ENCODE measurements around the gene ADCY7. TPM values are rescaled to one million over a fixed set of nuclear protein-coding genes. Genes with fewer than 3 reads are reported as not detected.

Gene ADCY7
- total and polyA plus RNA-seq, 12 donors, result 2.8 to 44.4 (median 17.5) TPM

GRCh38 chr16:50359626-50360025, 93.3 kb downstream of the ADCY7 start:
- peaks cover 4 to 23% of the 10 kb centered on the region in 2 donors for H3K4me1 ChIP-seq (replicated peaks in 1 of 2)
- intact Hi-C loops (cut with DNase I), result loop anchor here (10.0 kb wide), 3 partner anchors 115 to 335 kb away; partner anchors contain the start of gene CNEP1R1 (in 1 of the 2)
- H3K27me3 ChIP-seq, result no peaks in the 10 kb centered on the region
- H3K9me3 ChIP-seq (replicated peaks in 1 of 3), result peaks cover 0 to 4% (median 0%) of the 10 kb centered on the region in 3 donors
- DNase-seq, result no peak
- H3K4me3 ChIP-seq, result no peak overlapping the region
- peaks cover 0 to 14% of the 10 kb centered on the region in 2 donors for H3K36me3 ChIP-seq (replicated peaks in 1 of 2)
- no peak for TF ChIP-seq POLR2A (IDR thresholded peaks at IDR 0.05)
- TF ChIP-seq, protein P1, sequence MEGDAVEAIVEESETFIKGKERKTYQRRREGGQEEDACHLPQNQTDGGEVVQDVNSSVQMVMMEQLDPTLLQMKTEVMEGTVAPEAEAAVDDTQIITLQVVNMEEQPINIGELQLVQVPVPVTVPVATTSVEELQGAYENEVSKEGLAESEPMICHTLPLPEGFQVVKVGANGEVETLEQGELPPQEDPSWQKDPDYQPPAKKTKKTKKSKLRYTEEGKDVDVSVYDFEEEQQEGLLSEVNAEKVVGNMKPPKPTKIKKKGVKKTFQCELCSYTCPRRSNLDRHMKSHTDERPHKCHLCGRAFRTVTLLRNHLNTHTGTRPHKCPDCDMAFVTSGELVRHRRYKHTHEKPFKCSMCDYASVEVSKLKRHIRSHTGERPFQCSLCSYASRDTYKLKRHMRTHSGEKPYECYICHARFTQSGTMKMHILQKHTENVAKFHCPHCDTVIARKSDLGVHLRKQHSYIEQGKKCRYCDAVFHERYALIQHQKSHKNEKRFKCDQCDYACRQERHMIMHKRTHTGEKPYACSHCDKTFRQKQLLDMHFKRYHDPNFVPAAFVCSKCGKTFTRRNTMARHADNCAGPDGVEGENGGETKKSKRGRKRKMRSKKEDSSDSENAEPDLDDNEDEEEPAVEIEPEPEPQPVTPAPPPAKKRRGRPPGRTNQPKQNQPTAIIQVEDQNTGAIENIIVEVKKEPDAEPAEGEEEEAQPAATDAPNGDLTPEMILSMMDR (IDR thresholded peaks at IDR 0.05), result no peak
- H3K27ac ChIP-seq, result peak overlapping the region in 1 of 5 donors; percentile 26
- 19 to 48% (median 40%) methylated on average over 1 of the region's 1 CpG for WGBS, 4 donors

DNA sequence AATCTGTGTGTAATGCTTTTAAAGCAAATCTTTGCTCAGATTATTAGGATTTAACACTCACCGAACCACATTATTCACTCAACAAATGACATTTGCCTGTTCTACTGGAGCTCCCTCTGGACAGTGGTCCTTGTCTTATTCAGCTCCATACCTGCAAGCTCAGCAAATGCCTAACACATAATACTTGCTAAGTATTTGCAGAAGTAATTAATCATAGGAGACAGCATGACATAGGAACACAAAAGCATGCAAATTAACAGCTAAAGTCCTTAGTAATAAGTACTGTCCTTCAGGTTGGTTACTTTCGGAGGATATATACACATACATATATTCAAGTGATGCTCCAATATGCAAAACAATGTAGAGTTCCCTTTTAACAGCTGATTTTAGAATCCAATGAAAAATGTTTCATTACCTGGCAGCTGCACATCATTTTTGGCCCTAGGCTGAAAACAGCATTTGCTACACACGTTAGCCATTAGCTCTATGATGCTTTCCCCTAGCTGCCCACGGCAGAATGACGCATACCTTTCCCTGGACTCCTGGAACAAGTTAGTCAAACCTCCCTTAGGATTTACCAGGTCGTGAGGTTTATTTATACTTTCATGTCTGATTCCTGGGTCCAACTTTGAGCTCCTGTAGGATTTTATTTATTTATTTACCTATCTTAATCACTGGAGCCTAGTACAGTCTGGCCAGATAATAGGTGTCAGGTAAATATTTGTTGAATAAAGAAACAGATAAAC, 93.9 kb downstream of the ADCY7 start:
- Histone ChIP-seq H3K9me3 (replicated peaks in 1 of 3) (peaks cover 0 to under 1% (median 0%) of the 10 kb centered on the region in 3 donors), H3K27me3 (no peaks in the 10 kb centered on the region), H3K27ac (peak overlapping the region in 1 of 5 donors; percentile 66), H3K36me3 (replicated peaks in 1 of 2) (peaks cover 0 to 16% of the 10 kb centered on the region in 2 donors), H3K4me1 (replicated peaks in 1 of 2) (peaks cover 4 to 26% of the 10 kb centered on the region in 2 donors), H3K4me3 (no peak overlapping the region)
- peak in 1 of 7 donors; percentile 81 for DNase-seq
- 77 to 82% (median 79%) methylated on average over 6 of the region's 6 CpGs for WGBS, 4 donors
- intact Hi-C loops (cut with DNase I), result no loop called here
- no peak for TF ChIP-seq POLR2A (IDR thresholded peaks at IDR 0.05)
- TF ChIP-seq, protein P1 (IDR thresholded peaks at IDR 0.05), result no peak

DNA sequence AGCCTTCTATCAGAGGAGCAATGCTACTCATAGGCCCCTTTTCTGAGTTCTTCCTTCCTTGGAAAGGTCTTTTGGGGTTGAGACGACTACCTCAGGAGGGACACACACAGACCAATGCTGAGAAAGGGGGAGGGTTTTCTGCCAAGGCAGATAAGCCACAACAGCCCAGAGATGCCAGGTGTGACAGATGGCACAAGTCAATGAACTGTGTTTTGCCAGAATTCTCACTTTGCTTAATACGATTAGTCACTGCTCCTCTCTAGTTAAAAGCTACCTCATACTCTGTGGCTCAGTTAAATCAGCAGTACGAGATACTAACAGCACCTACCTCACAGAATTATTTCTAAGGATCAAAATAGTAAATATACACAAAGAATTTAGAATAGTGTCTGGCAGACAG, 94.4 kb downstream of the ADCY7 start:
- no peak overlapping the region for H3K4me3 ChIP-seq
- H3K4me1 ChIP-seq (replicated peaks in 1 of 2), result peaks cover 4 to 32% of the 10 kb centered on the region in 2 donors
- intact Hi-C loops (cut with DNase I), result no loop called here
- peak overlapping the region in 1 of 5 donors; percentile 66 for H3K27ac ChIP-seq
- H3K36me3 ChIP-seq (replicated peaks in 1 of 2), result peaks cover 0 to 16% of the 10 kb centered on the region in 2 donors
- 62 to 81% (median 73%) methylated on average over 3 of the region's 3 CpGs for WGBS, 4 donors
- no peaks in the 10 kb centered on the region for H3K27me3 ChIP-seq
- no peaks in the 10 kb centered on the region for H3K9me3 ChIP-seq (replicated peaks in 1 of 3)
- DNase-seq, result no peak
- TF ChIP-seq, protein P1 (IDR thresholded peaks at IDR 0.05), result no peak
- no peak for TF ChIP-seq POLR2A (IDR thresholded peaks at IDR 0.05)

GRCh38 chr16:50363656-50364055, 97.3 kb downstream of the ADCY7 start:
- Histone ChIP-seq H3K27me3 (no peaks in the 10 kb centered on the region), H3K4me1 (replicated peaks in 1 of 2) (peaks cover 10 to 54% of the 10 kb centered on the region in 2 donors), H3K4me3 (no peak overlapping the region), H3K36me3 (replicated peaks in 1 of 2) (peaks cover 0 to 13% of the 10 kb centered on the region in 2 donors), H3K9me3 (replicated peaks in 1 of 3) (no peaks in the 10 kb centered on the region), H3K27ac (no peak overlapping the region)
- intact Hi-C loops (cut with DNase I), result no loop called here
- no peak for TF ChIP-seq POLR2A (IDR thresholded peaks at IDR 0.05)
- TF ChIP-seq, protein P1 (IDR thresholded peaks at IDR 0.05), result no peak
- 50 to 93% (median 82%) methylated on average over 10 of the region's 10 CpGs for WGBS, 4 donors
- DNase-seq, result no peak
